NT2/D1 (cell line): Measurements from ENCODE around the gene DNAJC1.

ENCODE experiments used
- SUZ12 ChIP-seq: IDR thresholded peaks from 2 replicates; pipeline ENCODE4 v1.6.1; 2011; ENCODE audit not compliant: insufficient read length, insufficient read depth; ENCODE audit errors: extremely low read depth
- YY1 ChIP-seq: IDR thresholded peaks from 2 replicates; pipeline ENCODE4 v1.6.1; 2011; ENCODE audit not compliant: insufficient read length, insufficient read depth
- ZNF274 ChIP-seq: IDR thresholded peaks from 2 replicates; pipeline ENCODE4 v1.6.1; 2011; ENCODE audit warnings: mild to moderate bottlenecking, low read depth, low read length

GRCh38 chr10:21954132-21954531 lies 49.4 kb downstream of the DNAJC1 start:
- TF ChIP-seq YY1 (no peak), ZNF274 (no peak), SUZ12 (no peak)
